Measurements from ENCODE around the gene ANKFY1.

The ANKFY1 gene

GRCh38 chr17:4124999-4125398 is 138.8 kb downstream of the ANKFY1 start:
- DNase-seq = no peak
- H3K4me1 ChIP-seq (ENCODE audit: control extremely low read depth in 1 of 4, control insufficient read depth in 4 of 4, insufficient read depth in 4 of 4, low read length in 3 of 4) = no peaks in the 10 kb centered on the region
- WGBS (ENCODE audit: insufficient coverage) = 92% methylated on average over 2 of the region's 2 CpGs
- no peak overlapping the region for H3K27ac ChIP-seq (ENCODE audit: insufficient read depth in 1 of 2, low read depth in 1 of 2, low read length in 2 of 2, poor library complexity in 1 of 2, severe bottlenecking in 2 of 2)
- CTCF ChIA-PET = interaction anchor here (1.5 kb wide), 1 partner anchor 33 kb away, joined by 8 read pairs; no protein-coding TSS in a partner anchor
- no peaks in the 10 kb centered on the region for H3K27me3 ChIP-seq (replicated peaks in 2 of 5; ENCODE audit: control insufficient read depth in 4 of 5, insufficient read depth in 5 of 5, low read length in 4 of 5)
- POLR2A ChIA-PET = no interaction called here
- H3K36me3 ChIP-seq (ENCODE audit: control insufficient read depth in 4 of 4, insufficient read depth in 4 of 4, low read length in 3 of 4) = peaks cover 11 to 32% (median 20%) of the 10 kb centered on the region in 4 experiments
- no peaks in the 10 kb centered on the region for H3K9me3 ChIP-seq (ENCODE audit: control extremely low read depth in 1 of 5, control insufficient read depth in 4 of 5, insufficient read depth in 2 of 5, low read depth in 1 of 5, low read length in 4 of 5)
- no peak overlapping the region for H3K4me3 ChIP-seq (ENCODE audit: control insufficient read depth in 1 of 7, extremely low read depth in 1 of 7, insufficient read depth in 4 of 7, low read depth in 2 of 7, low read length in 6 of 7)

GRCh38 chr17:4120332-4120731 is 143.4 kb downstream of the ANKFY1 start:
- Histone ChIP-seq H3K4me3 (ENCODE audit: control insufficient read depth in 1 of 7, extremely low read depth in 1 of 7, insufficient read depth in 4 of 7, low read depth in 2 of 7, low read length in 6 of 7) (no peak overlapping the region), H3K36me3 (ENCODE audit: control insufficient read depth in 4 of 4, insufficient read depth in 4 of 4, low read length in 3 of 4) (peaks cover 17 to 51% (median 43%) of the 10 kb centered on the region in 4 experiments), H3K9me3 (ENCODE audit: control extremely low read depth in 1 of 5, control insufficient read depth in 4 of 5, insufficient read depth in 2 of 5, low read depth in 1 of 5, low read length in 4 of 5) (no peaks in the 10 kb centered on the region), H3K27me3 (replicated peaks in 2 of 5; ENCODE audit: control insufficient read depth in 4 of 5, insufficient read depth in 5 of 5, low read length in 4 of 5) (no peaks in the 10 kb centered on the region), H3K4me1 (ENCODE audit: control extremely low read depth in 1 of 4, control insufficient read depth in 4 of 4, insufficient read depth in 4 of 4, low read length in 3 of 4) (no peaks in the 10 kb centered on the region), H3K27ac (ENCODE audit: insufficient read depth in 1 of 2, low read depth in 1 of 2, low read length in 2 of 2, poor library complexity in 1 of 2, severe bottlenecking in 2 of 2) (no peak overlapping the region)
- CTCF ChIA-PET = no interaction called here
- 70% methylated on average over 2 of the region's 3 CpGs for WGBS (ENCODE audit: insufficient coverage)
- POLR2A ChIA-PET = interaction anchor here (0.8 kb wide), 1 partner anchor 80 kb away, joined by 5 read pairs; no protein-coding TSS in a partner anchor
- no peak for DNase-seq

GRCh38 chr17:4119299-4119698 is 144.5 kb downstream of the ANKFY1 start:
- Histone ChIP-seq H3K36me3 (ENCODE audit: control insufficient read depth in 4 of 4, insufficient read depth in 4 of 4, low read length in 3 of 4) (peaks cover 20 to 58% (median 49%) of the 10 kb centered on the region in 4 experiments), H3K9me3 (ENCODE audit: control extremely low read depth in 1 of 5, control insufficient read depth in 4 of 5, insufficient read depth in 2 of 5, low read depth in 1 of 5, low read length in 4 of 5) (no peaks in the 10 kb centered on the region), H3K4me1 (ENCODE audit: control extremely low read depth in 1 of 4, control insufficient read depth in 4 of 4, insufficient read depth in 4 of 4, low read length in 3 of 4) (no peaks in the 10 kb centered on the region), H3K27me3 (replicated peaks in 2 of 5; ENCODE audit: control insufficient read depth in 4 of 5, insufficient read depth in 5 of 5, low read length in 4 of 5) (no peaks in the 10 kb centered on the region), H3K27ac (ENCODE audit: insufficient read depth in 1 of 2, low read depth in 1 of 2, low read length in 2 of 2, poor library complexity in 1 of 2, severe bottlenecking in 2 of 2) (no peak overlapping the region), H3K4me3 (ENCODE audit: control insufficient read depth in 1 of 7, extremely low read depth in 1 of 7, insufficient read depth in 4 of 7, low read depth in 2 of 7, low read length in 6 of 7) (no peak overlapping the region)
- no peak for DNase-seq
- POLR2A ChIA-PET = no interaction called here
- CTCF ChIA-PET = no interaction called here
- 75% methylated on average over 4 of the region's 4 CpGs for WGBS (ENCODE audit: insufficient coverage)

- Histone ChIP-seq H3K4me1 (ENCODE audit: control extremely low read depth in 1 of 4, control insufficient read depth in 4 of 4, insufficient read depth in 4 of 4, low read length in 3 of 4) (no peaks in the 10 kb centered on the region), H3K4me3 (ENCODE audit: control insufficient read depth in 1 of 7, extremely low read depth in 1 of 7, insufficient read depth in 4 of 7, low read depth in 2 of 7, low read length in 6 of 7) (no peak overlapping the region), H3K27ac (ENCODE audit: insufficient read depth in 1 of 2, low read depth in 1 of 2, low read length in 2 of 2, poor library complexity in 1 of 2, severe bottlenecking in 2 of 2) (no peak overlapping the region), H3K27me3 (replicated peaks in 2 of 5; ENCODE audit: control insufficient read depth in 4 of 5, insufficient read depth in 5 of 5, low read length in 4 of 5) (no peaks in the 10 kb centered on the region), H3K9me3 (ENCODE audit: control extremely low read depth in 1 of 5, control insufficient read depth in 4 of 5, insufficient read depth in 2 of 5, low read depth in 1 of 5, low read length in 4 of 5) (no peaks in the 10 kb centered on the region), H3K36me3 (ENCODE audit: control insufficient read depth in 4 of 4, insufficient read depth in 4 of 4, low read length in 3 of 4) (peaks cover 18 to 61% (median 50%) of the 10 kb centered on the region in 4 experiments)
- POLR2A ChIA-PET = no interaction called here
- WGBS (ENCODE audit: insufficient coverage) = 96% methylated on average over 7 of the region's 8 CpGs
- DNase-seq = no peak
- CTCF ChIA-PET = interaction anchor here (1.5 kb wide), 1 partner anchor 20 kb away, joined by 3 read pairs; no protein-coding TSS in a partner anchor
Observed at GRCh38 chr17:4118015-4118743, 145.6 kb downstream of the ANKFY1 start.

- Histone ChIP-seq H3K4me1 (ENCODE audit: control extremely low read depth in 1 of 4, control insufficient read depth in 4 of 4, insufficient read depth in 4 of 4, low read length in 3 of 4) (no peaks in the 10 kb centered on the region), H3K27ac (ENCODE audit: insufficient read depth in 1 of 2, low read depth in 1 of 2, low read length in 2 of 2, poor library complexity in 1 of 2, severe bottlenecking in 2 of 2) (no peak overlapping the region), H3K4me3 (ENCODE audit: control insufficient read depth in 1 of 7, extremely low read depth in 1 of 7, insufficient read depth in 4 of 7, low read depth in 2 of 7, low read length in 6 of 7) (no peak overlapping the region), H3K9me3 (ENCODE audit: control extremely low read depth in 1 of 5, control insufficient read depth in 4 of 5, insufficient read depth in 2 of 5, low read depth in 1 of 5, low read length in 4 of 5) (no peaks in the 10 kb centered on the region), H3K27me3 (replicated peaks in 2 of 5; ENCODE audit: control insufficient read depth in 4 of 5, insufficient read depth in 5 of 5, low read length in 4 of 5) (no peaks in the 10 kb centered on the region), H3K36me3 (ENCODE audit: control insufficient read depth in 4 of 4, insufficient read depth in 4 of 4, low read length in 3 of 4) (peaks cover 20 to 67% (median 52%) of the 10 kb centered on the region in 4 experiments)
- no peak for DNase-seq
- ChIA-PET POLR2A (no interaction called here), CTCF (no interaction called here)
- WGBS (ENCODE audit: insufficient coverage) = no CpG with 5 or more reads among the region's 4 CpGs
Observed at GRCh38 chr17:4116516-4116915, 147.3 kb downstream of the ANKFY1 start.
